Esophagus squamous epithelium (tissue), 5 donors: ENCODE measurements around the gene STARD3. TPM values are rescaled to one million over a fixed set of nuclear protein-coding genes. Genes with fewer than 3 reads are reported as not detected.

ENCODE experiments used
- DNase-seq: peaks from one replicate; lab custom pipeline; 2025; lab: John Stamatoyannopoulos, UW
- H3K27ac ChIP-seq, 4 donors: fragments of 200-600 bp; sonication (generic); one replicate each; pipeline ENCODE4 v1.5.1; 2016 to 2019; ENCODE audit warnings: mild to moderate bottlenecking in 1 of 4
- H3K27me3 ChIP-seq, 4 donors: fragments of 200-600 bp; sonication (generic); 1 replicate in 3 of 4; 2 replicates in 1 of 4; pipeline versions ENCODE4 v1.5.1 to v1.6.0; 2017 to 2021; ENCODE audit warnings: antibody characterized with exemption in 1 of 4
- H3K36me3 ChIP-seq, 3 donors: fragments of 200-600 bp; sonication (generic); one replicate each; pipeline ENCODE4 v1.5.1; 2016 to 2019
- H3K4me1 ChIP-seq, 3 donors: fragments of 200-600 bp; sonication (generic); one replicate each; pipeline ENCODE4 v1.5.1; 2017 to 2019
- H3K4me3 ChIP-seq, 4 donors: fragments of 200-600 bp; sonication (generic); 1 replicate in 3 of 4; 2 replicates in 1 of 4; pipeline ENCODE4 v1.5.1; 2016 to 2019; ENCODE audit warnings: mild to moderate bottlenecking in 2 of 4, moderate library complexity in 1 of 4
- H3K9me3 ChIP-seq, 3 donors: fragments of 200-600 bp; sonication (generic); one replicate each; pipeline ENCODE4 v1.5.1; 2016 to 2019
- POLR2A ChIP-seq, 4 donors: fragments of 450-650 bp; IDR thresholded peaks; one replicate each; pipeline ENCODE4 v1.6.1; 2017; ENCODE audit warnings: antibody characterized with exemption in 4 of 4, mild to moderate bottlenecking in 4 of 4, moderate library complexity in 3 of 4
- WGBS, 2 donors: methylation state at CpG; one replicate each; pipeline ENCODE4 v1.1.5; 2018; 5-methylcytosine and 5-hydroxymethylcytosine counted together
- intact Hi-C: fragments of 100-400 bp; cut with DNase I; formaldehyde crosslinking; loops from one replicate; pipeline ENCODE4 v1.15.0; 2022
- total RNA-seq, 4 donors: library from RNA; depleted of rRNA; stranded (reverse); fragments of >200 nt; gene quantifications; one replicate each; pipeline ENCODE4 v1.1.0, GENCODE V29; 2016
- TF ChIP-seq, protein P1 (sequence below), 6 experiments: fragments of 450-650 bp in 4 of 6; fragments of 200-600 bp in 2 of 6; sonication (generic) in 2 of 6; IDR thresholded peaks; one replicate each; pipeline ENCODE4 v1.5.1; 2016 to 2019; ENCODE audit warnings: antibody characterized with exemption in 6 of 6, mild to moderate bottlenecking in 4 of 6, moderate library complexity in 4 of 6
- donor health status: DM: yes; HTN: yes; CAD: no.

The STARD3 gene
- total RNA-seq, 4 donors from 2014 or later: 27.3 to 46.7 (median 33.4) TPM

DNA sequence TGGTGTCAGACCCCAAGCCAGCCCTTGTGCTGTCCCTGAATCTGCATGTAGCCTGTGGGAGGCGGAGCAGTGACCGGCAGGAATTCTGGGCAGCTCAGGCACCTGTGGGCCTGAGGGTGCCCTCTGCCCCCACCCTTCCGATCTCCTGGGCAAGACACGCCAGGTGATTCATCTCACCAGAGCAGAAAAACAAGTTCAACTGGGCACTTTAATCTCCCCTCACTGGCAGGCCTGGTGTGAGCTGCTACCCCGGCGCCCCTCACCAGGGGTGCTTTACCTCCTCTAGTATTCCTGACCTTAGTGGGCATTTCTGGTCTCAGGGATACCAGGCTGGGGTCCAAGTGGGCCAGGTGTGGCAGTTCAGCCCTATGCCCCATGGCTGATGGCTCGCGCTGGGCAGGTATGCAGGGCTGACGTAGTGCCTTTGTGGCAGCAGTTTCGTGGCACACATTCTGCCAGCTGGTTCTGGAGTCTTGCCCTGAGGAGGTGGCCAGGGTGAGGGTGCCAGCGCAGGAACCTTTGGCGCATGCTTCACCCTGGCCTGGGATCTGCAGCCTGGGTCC lies 68.9 kb downstream of the STARD3 start:
- no peak for DNase-seq
- 60% methylated on average over 1 of the region's 12 CpGs; no CpG with 5 or more reads in 1 of the 2 donors for WGBS, 2 donors
- TF ChIP-seq, protein P1, sequence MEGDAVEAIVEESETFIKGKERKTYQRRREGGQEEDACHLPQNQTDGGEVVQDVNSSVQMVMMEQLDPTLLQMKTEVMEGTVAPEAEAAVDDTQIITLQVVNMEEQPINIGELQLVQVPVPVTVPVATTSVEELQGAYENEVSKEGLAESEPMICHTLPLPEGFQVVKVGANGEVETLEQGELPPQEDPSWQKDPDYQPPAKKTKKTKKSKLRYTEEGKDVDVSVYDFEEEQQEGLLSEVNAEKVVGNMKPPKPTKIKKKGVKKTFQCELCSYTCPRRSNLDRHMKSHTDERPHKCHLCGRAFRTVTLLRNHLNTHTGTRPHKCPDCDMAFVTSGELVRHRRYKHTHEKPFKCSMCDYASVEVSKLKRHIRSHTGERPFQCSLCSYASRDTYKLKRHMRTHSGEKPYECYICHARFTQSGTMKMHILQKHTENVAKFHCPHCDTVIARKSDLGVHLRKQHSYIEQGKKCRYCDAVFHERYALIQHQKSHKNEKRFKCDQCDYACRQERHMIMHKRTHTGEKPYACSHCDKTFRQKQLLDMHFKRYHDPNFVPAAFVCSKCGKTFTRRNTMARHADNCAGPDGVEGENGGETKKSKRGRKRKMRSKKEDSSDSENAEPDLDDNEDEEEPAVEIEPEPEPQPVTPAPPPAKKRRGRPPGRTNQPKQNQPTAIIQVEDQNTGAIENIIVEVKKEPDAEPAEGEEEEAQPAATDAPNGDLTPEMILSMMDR (IDR thresholded peaks at IDR 0.05): peak in 3 of 6 experiments; percentile 8 to 26 (median 13)
- no peak for TF ChIP-seq POLR2A (IDR thresholded peaks at IDR 0.05)
- Histone ChIP-seq H3K4me1 (peaks cover 36 to 77% (median 51%) of the 10 kb centered on the region in 3 donors), H3K36me3 (peaks cover 19 to 42% (median 25%) of the 10 kb centered on the region in 3 donors), H3K9me3 (no peaks in the 10 kb centered on the region), H3K27me3 (peaks cover 0 to 7% (median 0%) of the 10 kb centered on the region in 4 donors), H3K4me3 (peak overlapping the region in 3 of 4 donors; percentile 26 to 41 (median 30)), H3K27ac (peak overlapping the region; percentile 86 to 97 (median 92))
- intact Hi-C loops: no loop called here

DNA sequence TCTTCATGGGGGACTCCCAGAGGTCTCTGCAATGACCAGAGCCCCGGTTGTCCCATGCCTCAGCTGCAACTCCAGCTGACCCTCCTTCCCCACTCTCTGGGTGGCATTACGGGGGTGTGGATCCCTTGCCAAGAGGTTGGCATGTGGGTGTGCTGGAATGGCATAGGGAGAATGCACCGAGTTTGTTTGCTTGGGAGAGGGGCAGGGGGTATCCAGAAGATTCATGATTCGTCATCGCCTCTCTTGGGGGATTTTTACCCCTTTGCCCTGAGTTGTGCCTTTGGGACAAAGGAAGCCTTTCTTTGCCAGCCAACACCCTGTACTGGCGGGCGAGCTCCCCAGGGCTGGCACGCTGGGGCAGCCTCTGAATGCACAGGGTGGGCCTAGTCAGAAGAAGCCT lies 69.4 kb downstream of the STARD3 start:
- Histone ChIP-seq H3K9me3 (no peaks in the 10 kb centered on the region), H3K4me3 (peak overlapping the region in 3 of 4 donors; percentile 26 to 41 (median 30)), H3K27me3 (peaks cover 0 to 1% (median 0%) of the 10 kb centered on the region in 4 donors), H3K4me1 (peaks cover 32 to 72% (median 46%) of the 10 kb centered on the region in 3 donors), H3K36me3 (peaks cover 19 to 48% (median 25%) of the 10 kb centered on the region in 3 donors), H3K27ac (peak overlapping the region; percentile 86 to 97 (median 92))
- DNase-seq: no peak
- intact Hi-C loops: no loop called here
- TF ChIP-seq POLR2A (IDR thresholded peaks at IDR 0.05): no peak
- TF ChIP-seq, protein P1 (IDR thresholded peaks at IDR 0.05): no peak
- WGBS, 2 donors: 23 to 39% methylated on average over 3 to 7 of the region's 8 CpGs

DNA sequence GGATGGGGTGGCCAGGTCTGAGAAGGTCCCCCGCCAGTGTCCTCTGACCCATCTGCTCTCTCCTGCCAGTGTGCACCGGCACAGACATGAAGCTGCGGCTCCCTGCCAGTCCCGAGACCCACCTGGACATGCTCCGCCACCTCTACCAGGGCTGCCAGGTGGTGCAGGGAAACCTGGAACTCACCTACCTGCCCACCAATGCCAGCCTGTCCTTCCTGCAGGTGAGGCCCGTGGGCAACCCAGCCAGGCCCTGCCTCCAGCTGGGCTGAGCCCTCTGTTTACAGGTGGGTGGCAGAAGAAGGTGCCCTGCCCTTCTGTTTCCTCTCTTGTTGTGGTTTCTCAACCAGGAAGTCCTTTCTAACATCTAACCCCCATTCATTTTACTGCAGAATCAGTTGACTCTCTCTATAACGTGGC lies 70.0 kb downstream of the STARD3 start:
- Histone ChIP-seq H3K4me1 (peaks cover 27 to 66% (median 42%) of the 10 kb centered on the region in 3 donors), H3K27ac (peak overlapping the region; percentile 86 to 97 (median 92)), H3K27me3 (no peaks in the 10 kb centered on the region), H3K36me3 (peaks cover 19 to 53% (median 25%) of the 10 kb centered on the region in 3 donors), H3K4me3 (peak overlapping the region in 3 of 4 donors; percentile 26 to 41 (median 30)), H3K9me3 (no peaks in the 10 kb centered on the region)
- intact Hi-C loops: no loop called here
- DNase-seq: no peak
- no peak for TF ChIP-seq POLR2A (IDR thresholded peaks at IDR 0.05)
- TF ChIP-seq, protein P1 (IDR thresholded peaks at IDR 0.05): no peak
- WGBS, 2 donors: 54 to 75% methylated on average over 6 of the region's 7 CpGs

DNA sequence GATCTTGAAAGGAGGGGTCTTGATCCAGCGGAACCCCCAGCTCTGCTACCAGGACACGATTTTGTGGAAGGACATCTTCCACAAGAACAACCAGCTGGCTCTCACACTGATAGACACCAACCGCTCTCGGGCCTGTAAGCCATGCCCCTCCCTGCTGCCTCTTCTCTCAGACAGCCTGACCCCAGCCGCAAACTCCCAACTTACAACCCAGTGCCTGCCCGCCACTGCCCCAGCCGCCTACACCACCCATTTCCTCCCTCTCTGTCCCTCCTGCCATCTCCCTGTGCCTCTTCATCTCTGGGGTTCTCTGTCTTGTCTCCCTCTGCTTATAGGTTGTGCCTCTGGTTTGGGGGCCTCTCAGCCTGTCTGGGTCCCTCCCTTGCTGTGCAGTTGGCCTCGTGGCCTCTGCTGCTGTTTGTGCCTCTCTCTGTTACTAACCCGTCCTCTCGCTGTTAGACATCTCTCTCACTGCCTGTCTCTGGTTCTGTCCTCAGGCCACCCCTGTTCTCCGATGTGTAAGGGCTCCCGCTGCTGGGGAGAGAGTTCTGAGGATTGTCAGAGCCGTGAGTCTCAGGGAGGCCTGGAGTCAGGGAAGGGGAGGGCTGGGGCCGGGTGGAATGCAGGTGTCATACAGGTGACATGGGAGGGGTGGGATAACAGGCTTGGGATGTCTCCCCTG lies 72.5 kb downstream of the STARD3 start:
- H3K27ac ChIP-seq: no peak overlapping the region
- H3K4me1 ChIP-seq: peaks cover 11 to 44% (median 22%) of the 10 kb centered on the region in 3 donors
- no peaks in the 10 kb centered on the region for H3K27me3 ChIP-seq
- DNase-seq: no peak
- H3K9me3 ChIP-seq: no peaks in the 10 kb centered on the region
- intact Hi-C loops: no loop called here
- peaks cover 19 to 78% (median 25%) of the 10 kb centered on the region in 3 donors for H3K36me3 ChIP-seq
- TF ChIP-seq, protein P1 (IDR thresholded peaks at IDR 0.05): no peak
- TF ChIP-seq POLR2A (IDR thresholded peaks at IDR 0.05): no peak
- no peak overlapping the region for H3K4me3 ChIP-seq
- WGBS, 2 donors: 87 to 90% methylated on average over 10 to 11 of the region's 14 CpGs
